ENCODE results near the gene LCMT1. TPM values are rescaled to one million over a fixed set of nuclear protein-coding genes. Genes with fewer than 3 reads are reported as not detected.
A peak's percentile ranks its signal among the peaks of the same experiment; 100 is the strongest.

Gene LCMT1
- total and polyA plus RNA-seq, 2 of the 13 experiments (the other 11 are each of a cell fraction or from before 2014, with no cell fraction given) = 41.2 to 48.7 TPM

DNA sequence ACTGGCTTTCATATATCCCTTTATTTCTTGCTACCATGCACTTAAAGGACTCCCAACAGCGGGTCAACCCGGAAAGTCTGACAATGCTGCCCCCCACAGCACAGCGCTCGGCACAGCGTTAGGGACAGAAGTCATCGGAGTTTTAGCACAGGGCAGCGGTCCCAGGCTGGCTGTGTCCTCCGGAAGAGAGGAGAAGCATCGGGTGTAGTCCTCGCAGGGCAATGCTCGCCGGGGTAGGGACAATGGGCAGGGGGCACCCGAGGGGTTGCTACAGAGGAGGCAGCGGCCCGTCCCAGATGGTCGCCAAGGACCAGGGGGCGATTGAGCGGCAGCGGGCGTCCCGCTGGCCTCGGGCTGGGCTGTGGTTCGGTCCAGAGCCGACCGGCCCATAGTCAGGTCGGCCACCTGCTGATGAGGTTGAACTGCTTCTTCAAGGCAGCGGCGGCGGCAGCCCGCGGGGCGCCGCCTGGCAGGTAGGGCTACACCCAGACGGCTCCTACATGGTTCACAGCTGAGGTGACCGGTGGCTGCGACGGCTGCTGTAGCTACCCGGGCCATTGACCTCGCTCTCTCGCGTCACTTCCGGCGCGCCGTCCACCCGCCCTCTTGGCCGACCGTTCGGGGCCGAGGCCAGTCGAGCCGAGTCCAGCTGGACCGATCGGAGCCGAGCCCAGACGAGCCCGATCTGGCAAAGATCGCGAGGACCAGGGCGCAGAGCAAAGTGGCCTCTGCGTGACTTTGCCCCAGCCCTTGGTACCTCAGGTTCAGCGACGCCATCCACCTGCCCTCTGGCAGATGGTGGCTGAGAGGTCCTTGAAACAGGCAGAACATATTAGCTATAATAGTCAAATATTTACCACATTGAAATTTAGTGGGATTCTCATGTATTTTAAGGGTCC lies 4.7 kb upstream of the LCMT1 start (continued):
- TF ChIP-seq RFXANK (CRISPR knock-in tag; IDR thresholded peaks at IDR 0.05) (no peak; the same call in 1 of the 2 replicates), EP300 (IDR thresholded peaks at IDR 0.05; ENCODE audit: low read depth in 2 of 2, low read length in 2 of 2) (peak in 1 of 2 experiments; percentile 30; a peak in 1 of 4 replicates), EP300 (CRISPR knock-in tag; IDR thresholded peaks at IDR 0.05; ENCODE audit: borderline replicate concordance) (no peak), CCAR2 (optimal IDR thresholded peaks at IDR 0.05; ENCODE audit: low read depth, low read length) (no peak), TBP (CRISPR knock-in tag; IDR thresholded peaks at IDR 0.05) (no peak; the same call in 1 of the 2 replicates), MAFF (IDR thresholded peaks at IDR 0.05; ENCODE audit: low read depth, low read length) (no peak), MTA1 (CRISPR knock-in tag; IDR thresholded peaks at IDR 0.05; ENCODE audit: borderline replicate concordance) (peak; percentile 91; the same call in 1 of the 2 replicates), PHF5A (CRISPR knock-in tag; IDR thresholded peaks at IDR 0.05; ENCODE audit: low read depth, unreplicated experiment) (peak; percentile 39), EZH2 (conservative IDR thresholded peaks at IDR 0.05; ENCODE audit: low read depth, low read length) (no peak), ZNF382 (CRISPR knock-in tag; IDR thresholded peaks at IDR 0.05; ENCODE audit: borderline replicate concordance) (no peak), GABPA (IDR thresholded peaks at IDR 0.05; ENCODE audit: low read depth, low read length) (peak; percentile 94), GABPA (CRISPR knock-in tag; IDR thresholded peaks at IDR 0.05; ENCODE audit: low read depth) (peak; percentile 97), ARHGAP35 (CRISPR knock-in tag; IDR thresholded peaks at IDR 0.05; ENCODE audit: borderline replicate concordance) (peak; percentile 89; the same call in 1 of the 2 replicates), DNMT3B (CRISPR knock-in tag; conservative IDR thresholded peaks at IDR 0.05) (peak; percentile 43; the same call in 1 of the 2 replicates), GATAD2A (CRISPR knock-in tag; IDR thresholded peaks at IDR 0.05) (peak; percentile 76), KDM6A (CRISPR knock-in tag; IDR thresholded peaks at IDR 0.05; ENCODE audit: low read depth) (no peak), ZNF839 (CRISPR knock-in tag; IDR thresholded peaks at IDR 0.05; ENCODE audit: borderline replicate concordance) (no peak; the same call in 1 of the 2 replicates), SMAD1 (CRISPR knock-in tag; IDR thresholded peaks at IDR 0.05; ENCODE audit: borderline replicate concordance, low read depth) (peak; percentile 82; the same call in 1 of the 2 replicates), ZFY (CRISPR knock-in tag; IDR thresholded peaks at IDR 0.05) (peak; percentile 96), SIN3B (IDR thresholded peaks at IDR 0.05; ENCODE audit: low read length) (peak; percentile 87), TEAD2 (CRISPR knock-in tag; IDR thresholded peaks at IDR 0.05) (no peak), NFIC (IDR thresholded peaks at IDR 0.05; ENCODE audit: low read length) (no peak), NR1H2 (CRISPR knock-in tag; IDR thresholded peaks at IDR 0.05; ENCODE audit: borderline replicate concordance, low read depth) (no peak), POLR2A (IDR thresholded peaks at IDR 0.05; ENCODE audit: insufficient read depth in 1 of 2, low read depth in 2 of 2, low read length in 2 of 2) (peak; percentile 90 to 96), ZNF549 (CRISPR knock-in tag; IDR thresholded peaks at IDR 0.05) (no peak), RXRB (CRISPR knock-in tag; IDR thresholded peaks at IDR 0.05; ENCODE audit: borderline replicate concordance) (peak; percentile 99), KAT2B (IDR thresholded peaks at IDR 0.05; ENCODE audit: borderline replicate concordance, low read depth, low read length) (no peak)
- TF ChIP-seq, protein P1, sequence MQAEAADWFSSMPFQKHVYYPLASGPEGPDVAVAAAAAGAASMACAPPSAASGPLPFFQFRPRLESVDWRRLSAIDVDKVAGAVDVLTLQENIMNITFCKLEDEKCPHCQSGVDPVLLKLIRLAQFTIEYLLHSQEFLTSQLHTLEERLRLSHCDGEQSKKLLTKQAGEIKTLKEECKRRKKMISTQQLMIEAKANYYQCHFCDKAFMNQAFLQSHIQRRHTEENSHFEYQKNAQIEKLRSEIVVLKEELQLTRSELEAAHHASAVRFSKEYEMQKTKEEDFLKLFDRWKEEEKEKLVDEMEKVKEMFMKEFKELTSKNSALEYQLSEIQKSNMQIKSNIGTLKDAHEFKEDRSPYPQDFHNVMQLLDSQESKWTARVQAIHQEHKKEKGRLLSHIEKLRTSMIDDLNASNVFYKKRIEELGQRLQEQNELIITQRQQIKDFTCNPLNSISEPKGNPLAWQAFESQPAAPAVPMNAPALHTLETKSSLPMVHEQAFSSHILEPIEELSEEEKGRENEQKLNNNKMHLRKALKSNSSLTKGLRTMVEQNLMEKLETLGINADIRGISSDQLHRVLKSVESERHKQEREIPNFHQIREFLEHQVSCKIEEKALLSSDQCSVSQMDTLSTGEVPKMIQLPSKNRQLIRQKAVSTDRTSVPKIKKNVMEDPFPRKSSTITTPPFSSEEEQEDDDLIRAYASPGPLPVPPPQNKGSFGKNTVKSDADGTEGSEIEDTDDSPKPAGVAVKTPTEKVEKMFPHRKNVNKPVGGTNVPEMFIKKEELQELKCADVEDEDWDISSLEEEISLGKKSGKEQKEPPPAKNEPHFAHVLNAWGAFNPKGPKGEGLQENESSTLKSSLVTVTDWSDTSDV (CRISPR knock-in tag; IDR thresholded peaks at IDR 0.05) = no peak; the same call in 1 of the 2 replicates
- TF ChIP-seq, protein P2, sequence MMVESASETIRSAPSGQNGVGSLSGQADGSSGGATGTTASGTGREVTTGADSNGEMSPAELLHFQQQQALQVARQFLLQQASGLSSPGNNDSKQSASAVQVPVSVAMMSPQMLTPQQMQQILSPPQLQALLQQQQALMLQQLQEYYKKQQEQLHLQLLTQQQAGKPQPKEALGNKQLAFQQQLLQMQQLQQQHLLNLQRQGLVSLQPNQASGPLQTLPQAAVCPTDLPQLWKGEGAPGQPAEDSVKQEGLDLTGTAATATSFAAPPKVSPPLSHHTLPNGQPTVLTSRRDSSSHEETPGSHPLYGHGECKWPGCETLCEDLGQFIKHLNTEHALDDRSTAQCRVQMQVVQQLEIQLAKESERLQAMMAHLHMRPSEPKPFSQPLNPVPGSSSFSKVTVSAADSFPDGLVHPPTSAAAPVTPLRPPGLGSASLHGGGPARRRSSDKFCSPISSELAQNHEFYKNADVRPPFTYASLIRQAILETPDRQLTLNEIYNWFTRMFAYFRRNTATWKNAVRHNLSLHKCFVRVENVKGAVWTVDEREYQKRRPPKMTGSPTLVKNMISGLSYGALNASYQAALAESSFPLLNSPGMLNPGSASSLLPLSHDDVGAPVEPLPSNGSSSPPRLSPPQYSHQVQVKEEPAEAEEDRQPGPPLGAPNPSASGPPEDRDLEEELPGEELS (CRISPR knock-in tag; IDR thresholded peaks at IDR 0.05) = peak; percentile 49; the same call in 1 of the 2 replicates
